Panc1 (cell line): Measurements from ENCODE around the gene WDR48.

ENCODE experiments used
- CTCF ChIP-seq: fragments of 450-650 bp; IDR thresholded peaks from 2 replicates; pipeline ENCODE4 v1.5.1; 2017; ENCODE audit warnings: mild to moderate bottlenecking
- POLR2AphosphoS5 ChIP-seq: IDR thresholded peaks from 2 replicates; pipeline ENCODE4 v1.6.1; 2012; ENCODE audit warnings: mild to moderate bottlenecking, low read depth, low read length, moderate library complexity
- SIN3A ChIP-seq: IDR thresholded peaks from 2 replicates; pipeline ENCODE4 v1.6.1; 2012; ENCODE audit warnings: low read depth, mild to moderate bottlenecking, low read length, moderate library complexity, borderline replicate concordance; ENCODE audit not compliant: insufficient read depth
- TCF7L2 ChIP-seq: IDR thresholded peaks from 2 replicates; pipeline ENCODE4 v1.6.1; 2011; ENCODE audit warnings: mild to moderate bottlenecking, low read depth, low read length, inconsistent platforms
- TF ChIP-seq, protein P1 (sequence below), 2 experiments: IDR thresholded peaks; 2 replicates each; pipeline ENCODE4 v1.6.1; 2011 to 2012; ENCODE audit warnings: low read depth in 2 of 2, control low read depth in 1 of 2, low read length in 1 of 2, mild to moderate bottlenecking in 1 of 2, moderate library complexity in 1 of 2; ENCODE audit not compliant: insufficient read depth in 1 of 2

- no peak for TF ChIP-seq CTCF
- TF ChIP-seq, protein P1, sequence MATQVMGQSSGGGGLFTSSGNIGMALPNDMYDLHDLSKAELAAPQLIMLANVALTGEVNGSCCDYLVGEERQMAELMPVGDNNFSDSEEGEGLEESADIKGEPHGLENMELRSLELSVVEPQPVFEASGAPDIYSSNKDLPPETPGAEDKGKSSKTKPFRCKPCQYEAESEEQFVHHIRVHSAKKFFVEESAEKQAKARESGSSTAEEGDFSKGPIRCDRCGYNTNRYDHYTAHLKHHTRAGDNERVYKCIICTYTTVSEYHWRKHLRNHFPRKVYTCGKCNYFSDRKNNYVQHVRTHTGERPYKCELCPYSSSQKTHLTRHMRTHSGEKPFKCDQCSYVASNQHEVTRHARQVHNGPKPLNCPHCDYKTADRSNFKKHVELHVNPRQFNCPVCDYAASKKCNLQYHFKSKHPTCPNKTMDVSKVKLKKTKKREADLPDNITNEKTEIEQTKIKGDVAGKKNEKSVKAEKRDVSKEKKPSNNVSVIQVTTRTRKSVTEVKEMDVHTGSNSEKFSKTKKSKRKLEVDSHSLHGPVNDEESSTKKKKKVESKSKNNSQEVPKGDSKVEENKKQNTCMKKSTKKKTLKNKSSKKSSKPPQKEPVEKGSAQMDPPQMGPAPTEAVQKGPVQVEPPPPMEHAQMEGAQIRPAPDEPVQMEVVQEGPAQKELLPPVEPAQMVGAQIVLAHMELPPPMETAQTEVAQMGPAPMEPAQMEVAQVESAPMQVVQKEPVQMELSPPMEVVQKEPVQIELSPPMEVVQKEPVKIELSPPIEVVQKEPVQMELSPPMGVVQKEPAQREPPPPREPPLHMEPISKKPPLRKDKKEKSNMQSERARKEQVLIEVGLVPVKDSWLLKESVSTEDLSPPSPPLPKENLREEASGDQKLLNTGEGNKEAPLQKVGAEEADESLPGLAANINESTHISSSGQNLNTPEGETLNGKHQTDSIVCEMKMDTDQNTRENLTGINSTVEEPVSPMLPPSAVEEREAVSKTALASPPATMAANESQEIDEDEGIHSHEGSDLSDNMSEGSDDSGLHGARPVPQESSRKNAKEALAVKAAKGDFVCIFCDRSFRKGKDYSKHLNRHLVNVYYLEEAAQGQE (IDR thresholded peaks at IDR 0.05; ENCODE audit: insufficient read depth in 1 of 2, low read depth in 2 of 2, low read length in 1 of 2) = no peak
- no peak for TF ChIP-seq TCF7L2
- TF ChIP-seq POLR2AphosphoS5 = no peak
- TF ChIP-seq SIN3A = no peak
Measured at GRCh38 chr3:39063143-39063542, 11.3 kb downstream of the WDR48 start.
